Measurements from ENCODE around the gene ENTPD6.

The ENTPD6 gene

DNA sequence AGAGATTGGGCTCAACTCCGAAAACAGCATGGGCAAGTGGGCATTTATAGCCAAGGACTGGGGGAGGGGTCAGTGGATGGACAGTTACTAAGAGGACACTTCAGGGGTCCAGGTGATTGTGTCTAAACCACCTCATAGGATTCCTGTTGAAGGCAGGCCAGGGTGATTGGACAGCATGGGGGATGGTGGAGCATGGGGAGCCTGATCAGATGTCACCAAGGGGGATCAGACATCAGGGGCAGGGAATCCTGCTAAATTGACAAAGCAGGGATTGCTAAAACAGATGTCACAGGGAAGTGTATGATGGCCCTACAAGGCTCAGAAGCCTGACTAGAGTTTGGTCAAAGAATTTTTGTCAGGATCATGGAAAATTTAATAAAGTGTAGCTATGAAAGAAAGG, 49.9 kb downstream of the ENTPD6 start:
- no peak for DNase-seq

DNA sequence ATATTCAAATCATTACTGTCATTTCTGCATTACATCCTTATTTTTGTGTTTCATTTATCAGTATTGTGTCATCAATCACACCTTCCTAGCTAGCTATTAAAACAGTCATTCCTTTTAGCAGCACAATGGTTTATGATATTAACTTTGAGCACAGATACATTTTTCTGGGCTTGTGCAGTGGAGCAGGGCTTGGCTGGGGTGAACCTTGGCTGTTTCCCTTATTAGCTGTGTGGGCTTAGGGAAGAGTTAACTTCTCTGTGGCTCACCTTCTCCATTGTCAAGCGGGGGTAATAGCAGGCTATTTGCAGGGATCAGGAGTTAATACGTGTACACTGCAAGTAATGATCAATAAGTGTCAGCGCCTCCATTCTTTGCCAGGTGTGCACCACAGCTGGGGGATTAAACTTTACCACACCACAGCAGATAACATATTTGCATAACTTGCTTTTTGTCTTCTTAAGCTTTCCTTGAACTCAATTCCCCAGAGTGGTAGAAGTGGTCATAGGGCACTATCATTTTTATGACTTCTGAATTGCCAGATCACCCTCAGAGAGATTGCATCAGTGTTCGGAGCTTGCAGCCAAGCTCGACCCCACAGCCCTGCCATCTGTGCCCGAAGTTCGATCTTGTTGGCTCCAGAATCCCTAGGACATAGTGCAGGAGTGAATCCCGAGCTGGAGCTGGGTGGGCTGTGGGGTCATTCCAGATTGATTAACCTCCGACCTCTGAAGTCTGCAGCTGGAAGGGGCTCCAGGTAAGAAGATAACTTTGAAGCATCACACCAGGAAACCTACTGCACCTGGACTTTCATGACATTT, 50.9 kb downstream of the ENTPD6 start:
- no peak for DNase-seq

DNA sequence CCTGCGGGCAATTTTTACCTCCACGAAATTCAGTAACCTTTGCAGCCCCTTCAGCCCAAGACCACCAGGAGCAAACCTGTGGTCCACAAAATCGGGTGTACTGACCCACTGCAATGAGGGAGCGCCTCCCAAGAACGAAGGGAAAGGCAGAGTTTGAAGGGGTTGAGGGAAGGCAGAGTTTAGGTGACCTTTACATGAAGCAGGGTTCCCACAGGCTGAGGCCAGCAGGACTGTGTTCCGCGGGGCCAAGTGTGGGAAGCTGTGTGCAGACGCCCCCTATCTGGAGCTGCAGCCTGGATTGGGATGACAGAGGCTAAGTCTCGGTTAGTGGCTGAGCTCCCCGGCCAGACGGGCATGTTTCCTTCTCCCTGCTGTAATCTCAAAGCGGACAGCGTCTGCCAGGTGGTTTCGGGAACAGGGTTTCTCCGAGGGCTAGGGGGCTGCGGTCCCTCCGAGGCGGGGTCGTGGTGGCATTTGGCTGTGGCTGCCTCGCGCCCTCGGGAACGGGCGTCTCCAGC, 51.5 kb downstream of the ENTPD6 start:
- DNase-seq = no peak

DNA sequence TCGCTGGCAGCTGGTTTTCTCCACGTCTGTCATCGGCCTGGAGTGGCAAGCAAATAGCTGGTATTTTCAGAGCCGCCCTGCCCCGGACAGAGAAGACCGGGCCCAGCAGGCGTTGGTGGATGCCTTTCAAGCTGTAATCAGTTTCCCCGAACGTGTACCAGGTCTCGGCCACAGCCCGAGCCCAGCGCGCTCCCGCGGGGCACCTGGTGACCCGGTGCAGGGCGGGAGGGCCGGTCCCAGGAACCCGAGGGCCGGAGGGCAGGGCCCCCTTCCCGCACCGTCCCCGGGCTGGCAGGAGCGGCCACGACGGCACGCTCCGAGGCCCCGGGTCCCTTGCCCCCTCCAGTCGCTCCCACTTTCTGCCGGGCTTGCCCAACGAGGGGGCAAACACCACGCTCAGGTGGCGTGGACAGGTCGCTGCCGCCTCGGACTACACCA, 52.0 kb downstream of the ENTPD6 start:
- no peak for DNase-seq

DNA sequence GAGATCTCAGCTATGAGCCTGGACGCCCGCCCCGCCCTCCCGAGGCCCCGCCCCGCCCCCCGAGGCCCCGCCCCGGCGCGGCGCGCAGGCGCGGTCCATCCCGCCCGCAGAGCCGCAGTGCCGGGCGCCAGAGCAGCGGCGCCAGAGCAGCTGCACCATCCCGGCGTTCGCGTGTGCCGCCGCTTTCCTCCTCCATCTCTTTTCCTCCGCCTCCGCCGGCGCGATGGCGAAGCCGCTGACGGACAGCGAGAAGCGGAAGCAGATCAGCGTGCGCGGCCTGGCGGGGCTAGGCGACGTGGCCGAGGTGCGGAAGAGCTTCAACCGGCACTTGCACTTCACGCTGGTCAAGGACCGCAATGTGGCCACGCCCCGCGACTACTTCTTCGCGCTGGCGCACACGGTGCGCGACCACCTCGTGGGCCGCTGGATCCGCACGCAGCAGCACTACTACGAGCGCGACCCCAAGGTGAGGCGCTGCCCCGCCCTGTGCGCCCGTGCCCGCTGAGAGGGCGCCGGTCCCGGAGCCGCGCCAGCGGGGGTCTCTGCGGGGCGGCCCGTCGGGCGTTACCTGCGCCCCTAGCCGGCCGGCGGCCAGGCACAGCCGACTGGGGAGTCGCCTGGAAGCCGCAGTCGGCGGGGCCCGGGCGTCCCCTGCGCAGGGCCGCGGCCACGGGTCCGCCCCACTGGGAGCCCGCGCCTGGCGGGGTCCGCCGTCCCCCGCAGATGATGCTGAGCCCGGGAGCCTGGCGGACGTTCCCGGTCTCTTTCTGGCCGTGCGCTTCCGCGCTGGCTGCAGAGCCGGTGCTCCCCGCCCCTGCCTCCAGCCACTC, 52.7 kb downstream of the ENTPD6 start, which contains the start of gene PYGB:
Gene PYGB (plus strand): TSS at position 130 of the 830 bp plus-strand sequence. CDS start 94 bp downstream, at position 224.
- peak; percentile 7 for DNase-seq

DNA sequence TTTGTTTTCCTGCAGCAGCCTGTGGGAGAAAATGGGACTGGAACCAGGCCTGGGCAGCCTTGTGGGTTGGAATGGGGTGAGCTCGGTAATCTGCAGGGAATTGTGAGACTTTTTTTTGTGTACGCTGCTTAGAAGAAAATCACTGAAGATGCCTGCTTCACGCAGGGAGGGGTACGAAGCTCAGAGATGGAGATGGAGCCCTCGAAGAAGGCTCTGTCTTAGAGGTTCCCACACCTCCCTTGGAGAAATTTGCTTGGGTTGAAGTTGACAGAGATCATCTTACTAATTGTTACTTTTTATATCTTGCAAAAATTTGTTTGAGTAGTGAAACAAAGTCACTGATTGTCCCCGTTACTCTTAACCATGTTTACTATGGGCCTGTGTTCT, 53.3 kb downstream of the ENTPD6 start:
- DNase-seq = no peak

DNA sequence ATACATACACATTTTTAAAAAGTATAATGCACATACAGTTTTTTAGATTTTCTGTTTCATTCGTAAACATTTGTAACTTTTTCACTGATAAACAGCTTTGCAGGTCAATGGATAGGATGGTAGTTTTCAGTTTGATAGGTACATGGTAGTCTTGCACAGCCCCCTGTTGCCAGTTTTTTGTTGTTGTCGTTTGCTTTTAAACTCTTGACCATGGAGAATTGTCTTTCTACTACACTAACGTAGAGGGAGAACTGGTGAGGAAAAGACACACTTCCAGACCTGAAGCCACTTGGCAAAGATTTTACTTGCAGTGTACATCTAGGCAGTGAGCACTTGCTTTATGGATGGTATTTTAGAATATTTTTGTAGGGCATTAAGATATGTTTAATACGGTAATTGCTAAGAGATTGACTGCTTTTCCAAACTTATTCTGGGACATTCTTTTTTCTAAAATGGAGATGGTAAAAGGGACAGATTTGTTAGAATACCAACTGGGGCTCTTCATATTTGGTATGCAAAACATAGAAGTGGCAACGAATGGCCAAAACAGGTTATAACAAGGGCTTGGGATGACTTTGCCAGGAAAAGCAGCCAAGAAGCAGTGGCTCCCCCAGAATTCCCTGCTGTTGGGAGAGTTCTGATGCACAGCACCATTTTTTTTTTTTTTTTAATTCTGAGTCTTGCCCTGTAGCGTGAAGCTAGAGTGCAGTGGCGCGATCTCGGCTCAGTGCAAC, 53.9 kb downstream of the ENTPD6 start:
- no peak for DNase-seq

DNA sequence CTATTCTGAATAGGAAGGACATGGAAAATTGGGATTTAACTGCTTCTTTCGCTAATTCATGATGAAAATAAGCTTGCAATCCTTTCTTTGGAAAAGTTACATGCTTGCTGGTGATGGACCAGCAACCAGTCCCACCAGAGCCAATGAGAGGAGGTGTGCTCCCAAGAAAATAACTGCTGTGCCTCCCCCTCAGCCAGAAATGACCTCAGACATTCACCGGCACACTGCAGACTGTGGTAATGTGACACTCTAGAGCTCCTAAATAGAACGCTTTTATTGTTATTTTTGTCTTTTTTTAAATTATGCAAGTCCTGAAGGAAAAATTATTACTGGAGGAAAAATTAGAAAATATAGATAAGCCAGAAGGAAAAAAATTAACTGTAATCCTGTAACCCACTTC, 55.0 kb downstream of the ENTPD6 start:
- DNase-seq = no peak

DNA sequence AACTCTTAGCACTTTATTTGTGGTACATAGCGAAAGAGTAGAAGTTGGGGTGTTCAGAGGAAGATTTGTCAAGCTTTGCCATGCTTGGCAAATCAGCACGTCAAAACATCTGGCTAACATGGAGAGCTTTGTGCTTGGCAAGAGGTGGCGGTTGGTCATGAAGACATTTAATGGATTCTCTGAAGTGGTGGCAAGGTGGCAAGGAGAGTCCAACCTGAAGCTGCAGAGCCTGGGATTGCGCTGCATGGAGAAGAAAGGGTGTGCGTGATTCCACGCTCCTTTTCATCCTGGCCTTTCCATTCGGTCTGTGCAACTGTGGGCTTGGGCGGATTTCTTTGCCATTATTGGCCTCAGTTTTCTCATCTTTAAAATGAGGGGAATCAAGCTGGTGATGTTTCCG, 55.5 kb downstream of the ENTPD6 start:
- no peak for DNase-seq

DNA sequence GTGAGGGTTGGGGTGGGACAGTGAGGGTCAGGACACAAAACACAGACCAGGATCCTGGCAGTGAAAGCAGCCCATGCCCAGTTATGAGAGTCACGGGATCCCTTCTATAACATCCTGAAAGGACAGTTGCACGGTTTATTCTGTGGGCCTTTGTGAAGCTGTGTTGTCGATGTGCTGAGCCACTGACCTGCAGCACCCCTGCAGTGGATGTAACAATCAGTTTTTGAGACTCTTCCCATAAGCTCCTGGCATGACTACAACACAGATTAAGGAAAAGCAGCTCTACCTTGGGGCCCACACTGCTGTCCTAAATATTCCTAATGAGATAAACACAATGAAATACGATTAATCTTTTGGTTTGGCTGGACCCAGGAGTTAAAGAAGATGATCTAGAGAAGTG, 56.0 kb downstream of the ENTPD6 start:
- no peak for DNase-seq

DNA sequence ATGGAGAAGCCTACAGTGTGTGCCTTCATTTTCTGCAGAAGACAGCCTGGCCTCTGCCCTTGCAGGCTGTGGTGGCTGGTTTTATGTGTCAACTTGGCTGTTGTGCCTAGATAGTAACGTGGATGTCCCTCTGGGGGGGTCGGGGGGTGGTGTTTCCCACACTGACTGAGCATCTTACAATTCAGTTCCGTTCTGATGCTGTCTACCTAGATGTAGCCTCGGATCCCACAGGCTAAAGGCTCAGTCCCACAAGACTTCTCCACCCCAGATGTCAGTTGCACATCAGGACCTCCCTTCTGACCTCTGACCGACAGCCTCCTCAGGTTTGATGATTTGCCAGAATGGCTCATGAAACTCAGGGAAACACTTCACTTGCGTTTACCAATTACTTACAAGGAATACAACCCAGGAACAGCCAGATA, 56.7 kb downstream of the ENTPD6 start:
- DNase-seq = no peak

DNA sequence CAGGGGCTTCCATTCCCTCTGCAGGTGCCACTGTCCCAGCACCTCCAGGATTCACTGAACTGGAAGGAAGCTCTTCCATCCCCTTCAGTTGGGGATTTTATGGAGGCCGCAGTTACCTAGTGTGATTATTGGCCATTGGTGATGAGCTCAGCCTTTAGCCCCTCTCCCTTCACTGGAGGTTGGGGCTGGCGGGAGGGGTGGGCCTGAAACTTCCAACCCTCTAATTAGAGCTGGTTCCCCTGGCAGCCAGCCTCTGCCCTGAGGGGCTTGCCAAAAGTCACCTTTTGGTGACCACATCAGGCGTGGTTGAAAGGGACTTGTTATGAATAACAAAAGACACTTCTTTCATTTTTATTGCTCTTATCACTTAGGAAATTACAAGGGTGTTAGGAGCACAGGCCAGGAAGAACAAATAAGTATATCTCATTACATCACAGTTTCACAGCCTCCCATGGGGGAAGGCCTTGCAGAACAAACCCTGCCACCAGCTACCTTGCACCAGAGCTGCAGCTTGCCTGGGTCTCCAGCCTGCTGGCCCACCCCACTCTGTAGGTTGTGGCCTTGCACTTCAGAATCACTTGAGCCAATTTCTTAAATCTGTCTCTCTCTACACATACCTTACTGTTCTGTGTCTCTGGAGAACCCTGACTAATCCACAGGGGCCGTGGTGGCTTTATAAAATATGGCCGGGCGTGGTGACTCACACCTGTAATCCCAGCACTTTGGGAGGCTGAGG, 57.3 kb downstream of the ENTPD6 start:
- peak; percentile 5 for DNase-seq

DNA sequence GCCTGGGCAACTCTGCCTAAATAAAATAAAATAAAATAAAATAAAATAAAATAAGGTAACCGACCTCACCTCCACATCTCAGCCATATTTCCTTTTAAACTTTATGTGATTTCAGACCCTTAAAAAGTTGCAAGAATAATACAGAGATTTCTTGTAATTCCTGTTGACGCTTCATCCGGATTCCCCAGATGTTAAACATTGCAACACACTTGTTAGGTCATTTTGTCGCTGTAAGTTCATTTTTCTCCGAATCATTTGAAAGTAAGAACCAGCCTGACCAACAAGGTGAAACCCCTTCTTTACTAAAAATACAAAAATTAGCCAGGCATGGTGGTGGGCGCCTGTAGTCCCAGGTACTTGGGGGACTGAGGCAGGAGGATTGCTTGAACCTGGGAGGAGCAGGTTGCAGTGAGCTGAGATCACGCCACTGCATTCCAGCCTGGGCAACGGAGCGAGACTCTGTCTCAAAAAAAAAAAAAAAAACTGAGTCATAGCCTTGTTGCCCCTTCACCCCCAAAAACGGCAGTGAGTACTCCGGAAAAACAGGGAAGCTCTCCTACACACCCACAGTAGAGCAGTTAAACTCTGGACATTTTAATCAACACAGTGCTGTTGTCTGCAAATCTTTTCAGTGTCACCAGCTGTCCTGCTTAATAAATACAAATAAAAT, 58.2 kb downstream of the ENTPD6 start:
- no peak for DNase-seq

DNA sequence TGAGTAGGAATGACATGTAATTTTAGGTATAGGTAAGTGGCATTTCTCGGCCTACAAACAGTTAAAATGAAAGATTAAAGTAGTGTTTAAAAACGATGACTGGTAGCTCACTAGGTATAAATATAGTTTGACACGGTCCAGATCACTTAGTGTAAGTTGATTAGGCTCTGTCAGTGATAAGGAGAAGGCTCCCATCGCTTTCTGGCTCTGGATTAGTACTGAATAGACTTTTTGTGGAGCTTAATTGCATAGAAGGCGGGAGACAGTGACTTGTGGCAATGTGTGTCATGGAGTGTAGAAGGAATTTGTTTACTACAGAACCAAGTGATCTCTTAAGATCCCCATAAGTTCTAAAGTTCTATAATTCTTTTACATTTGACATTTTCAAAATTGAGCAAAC, 59.1 kb downstream of the ENTPD6 start:
- no peak for DNase-seq

DNA sequence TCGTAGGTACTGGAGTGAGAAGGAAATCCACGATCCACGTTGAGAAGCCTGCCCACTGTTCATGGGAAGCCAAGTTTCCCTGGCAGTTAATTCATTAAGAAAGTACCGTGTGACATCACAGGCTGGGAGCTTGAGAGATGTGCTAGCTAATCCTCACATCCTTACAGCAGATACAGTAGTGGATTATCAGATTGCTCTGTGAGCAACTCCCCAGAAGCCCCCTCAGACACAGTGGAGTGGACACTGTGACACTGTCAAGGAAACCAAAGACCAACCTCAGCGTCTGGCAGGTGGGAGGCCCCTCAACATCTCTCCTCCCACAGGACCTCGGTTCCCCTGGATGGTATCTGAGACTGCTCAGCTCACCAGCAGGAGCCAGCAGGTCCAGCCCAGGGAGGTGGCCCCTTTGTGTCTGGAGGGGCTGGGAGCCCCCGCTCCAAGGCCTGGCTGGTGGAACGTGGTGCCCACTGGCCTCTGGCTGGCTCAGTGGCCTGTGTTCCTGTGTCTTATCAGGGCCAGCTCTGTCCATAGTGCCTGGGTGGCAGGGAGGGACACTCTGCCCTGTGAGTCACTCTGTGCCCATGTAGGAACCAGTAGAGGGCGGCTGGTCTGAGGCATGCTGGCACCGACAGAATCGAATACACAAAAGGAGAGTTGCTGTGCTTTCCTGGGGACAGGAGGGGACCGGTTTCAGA, 59.6 kb downstream of the ENTPD6 start:
- no peak for DNase-seq

DNA sequence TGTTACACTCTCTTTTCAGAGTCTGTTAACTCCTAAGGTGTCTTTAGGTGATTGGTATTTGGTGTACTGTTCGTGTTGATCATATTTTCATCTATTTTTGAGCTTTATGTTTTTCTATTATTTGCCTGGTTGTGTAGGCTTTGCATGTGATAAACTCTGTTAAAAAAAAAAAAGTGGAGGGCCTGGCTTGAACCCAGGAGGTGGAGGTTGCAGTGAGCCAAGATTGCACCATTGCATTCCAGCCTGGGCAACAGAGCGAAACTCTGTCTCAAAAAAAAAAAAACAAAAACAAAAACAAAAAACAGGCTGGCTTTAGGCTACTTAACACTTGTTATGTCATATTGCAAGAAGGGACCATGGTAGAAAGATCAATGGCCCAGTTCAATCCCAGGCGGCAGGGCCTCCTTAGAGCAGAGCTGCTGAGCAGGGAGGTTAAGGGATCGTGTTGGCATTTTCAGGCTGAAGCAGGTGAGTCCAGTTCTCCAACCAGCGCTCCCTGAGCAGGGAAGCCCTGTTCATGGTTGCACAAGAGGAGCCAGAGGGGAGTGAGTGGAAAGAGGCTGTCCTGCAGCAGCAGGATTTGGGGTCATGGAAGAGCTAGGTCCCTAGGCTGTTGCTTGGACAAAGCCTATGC, 60.8 kb downstream of the ENTPD6 start:
- no peak for DNase-seq

DNA sequence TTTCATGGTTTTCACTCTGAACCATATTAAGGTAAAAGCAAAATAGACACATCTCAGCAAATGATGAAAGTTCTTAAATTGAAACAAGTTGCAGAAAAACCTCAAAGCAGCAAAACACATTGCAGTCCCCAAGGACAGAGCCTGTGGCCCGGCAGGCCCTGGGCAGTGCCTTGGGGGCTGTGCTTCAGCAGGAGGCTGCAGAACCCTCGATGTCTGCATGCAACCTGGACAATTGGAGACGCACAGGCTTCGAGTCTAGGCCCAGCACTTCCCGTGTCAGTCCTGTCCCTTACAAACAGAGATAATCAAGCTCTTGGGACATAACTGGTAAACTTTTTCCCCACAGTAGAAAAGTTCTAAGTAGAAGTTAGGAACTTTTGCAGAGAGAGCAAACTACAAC, 61.6 kb downstream of the ENTPD6 start:
- DNase-seq = no peak

DNA sequence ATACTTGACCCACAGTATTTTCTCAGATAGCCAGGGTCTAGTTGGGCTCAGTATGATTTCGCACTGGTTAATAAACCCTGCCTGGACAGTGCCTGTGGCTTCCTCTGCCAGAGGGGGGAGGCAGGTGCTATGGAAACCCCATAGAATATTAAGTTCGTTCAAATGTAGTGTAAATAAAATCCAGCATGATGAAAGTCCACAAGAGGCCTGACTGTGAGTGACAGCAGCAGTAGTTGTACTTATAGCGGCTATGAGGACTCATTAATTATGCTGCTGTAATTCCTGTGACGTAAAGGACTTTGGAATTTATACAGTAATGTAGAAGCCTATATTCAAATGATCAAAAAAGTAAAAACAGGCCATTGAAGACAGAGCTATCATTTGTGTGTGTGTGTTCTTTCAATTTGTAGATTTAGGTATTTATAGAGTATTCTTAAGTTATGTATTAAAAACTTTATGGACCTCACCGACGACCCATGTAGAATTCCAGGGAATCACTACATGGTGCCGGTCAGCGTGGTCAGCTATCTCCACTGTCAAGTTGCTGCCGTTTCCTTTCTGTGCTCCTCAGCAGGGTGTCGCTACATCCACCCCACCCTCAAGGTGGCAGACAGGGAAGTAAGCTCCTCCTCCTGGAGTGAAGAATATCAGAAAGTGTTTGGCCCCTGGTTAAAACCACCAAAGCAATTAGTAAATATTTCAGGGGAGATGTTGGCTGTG, 62.4 kb downstream of the ENTPD6 start:
- no peak for DNase-seq

DNA sequence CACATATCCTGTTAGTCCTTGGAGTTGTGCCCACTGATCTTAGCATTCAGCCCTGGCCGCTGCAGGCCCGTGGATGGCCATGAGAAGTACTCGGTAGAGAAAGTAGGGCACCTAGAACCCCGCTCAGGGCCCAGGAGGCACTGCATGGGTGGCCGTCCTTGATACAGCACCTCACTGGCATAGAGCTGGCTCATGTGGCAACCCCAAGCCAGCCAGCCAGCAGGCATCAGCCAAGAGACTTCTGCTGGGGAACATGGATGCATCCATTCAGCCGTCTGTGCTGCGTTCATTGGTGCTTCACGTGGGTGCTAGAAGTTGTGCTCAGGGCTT, 62.9 kb downstream of the ENTPD6 start:
- DNase-seq = no peak

DNA sequence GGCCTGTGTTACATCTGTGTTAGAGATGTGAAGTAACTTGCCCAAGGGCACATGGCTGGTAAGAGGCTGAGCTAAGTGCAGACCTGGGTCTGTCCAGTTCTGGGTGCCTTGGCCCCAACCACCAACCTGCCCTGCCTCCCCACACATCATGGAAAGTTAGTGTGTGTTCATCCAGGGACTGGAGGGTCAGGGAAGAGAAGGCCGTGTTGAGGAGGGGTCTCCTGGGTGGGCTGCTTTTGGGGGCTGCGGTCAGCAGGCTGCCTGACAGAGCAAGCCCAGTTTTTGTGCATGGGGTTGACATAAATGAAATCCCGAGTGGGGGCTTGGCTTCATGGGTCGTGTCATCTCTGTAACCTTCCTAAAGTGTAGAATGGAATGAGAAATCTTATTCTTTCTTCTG, 63.3 kb downstream of the ENTPD6 start:
- DNase-seq = no peak

Measured in NCI-H2081 treated with DMSO at 0.1 percent for 48 hours (cell line).